Measurements from ENCODE around the gene TMEM147. TPM values are rescaled to one million over a fixed set of nuclear protein-coding genes. Genes with fewer than 3 reads are reported as not detected.

Gene TMEM147
- total and polyA plus RNA-seq, 2 of the 13 experiments (the other 11 are each of a cell fraction or from before 2014, with no cell fraction given) = 141 to 176 TPM

DNA sequence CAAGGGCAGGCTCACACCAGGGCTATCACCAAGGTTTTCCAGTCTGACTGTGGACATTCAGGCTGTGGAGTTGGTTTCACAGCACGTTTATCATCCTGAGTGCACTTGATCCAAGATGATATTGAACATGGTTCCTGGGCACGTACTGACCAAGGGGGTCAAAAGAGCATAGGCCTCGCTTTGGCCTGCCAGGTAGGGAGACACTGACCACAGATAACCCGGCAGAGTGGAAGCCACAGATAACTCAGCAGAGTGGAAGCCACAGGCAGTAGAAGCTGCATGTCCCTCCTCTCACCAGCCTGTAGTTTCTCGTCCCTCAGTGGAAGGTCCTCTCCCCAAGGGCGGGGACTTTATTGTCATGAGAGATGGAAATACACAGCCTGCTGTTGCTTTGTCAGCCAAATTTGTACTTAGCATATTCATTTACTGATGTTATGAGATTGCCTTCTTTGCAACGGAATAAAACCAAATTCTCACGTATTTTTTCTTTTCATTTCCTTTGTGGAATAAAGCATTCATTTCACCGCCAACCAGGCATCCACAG, 46.4 kb upstream of the TMEM147 start:
- FAIRE-seq = no peak
- POLR2A ChIA-PET = no interaction called here
- no TSS peak for BruUV-seq (replicated peaks)
- H3K9ac ChIP-seq (ENCODE audit: insufficient read depth, low read depth, low read length) = no peak overlapping the region
- no peaks in the 10 kb centered on the region for H3K79me2 ChIP-seq (ENCODE audit: insufficient read depth, low read length)
- intact Hi-C loops (cut with micrococcal nuclease; ENCODE audit: unreplicated experiment) (loop anchor here (10.0 kb wide), 1 partner anchor 254 kb away; the partner anchor contains the start of gene LSR), in situ Hi-C loops (cut with HindIII; ENCODE audit: extremely low pct_ligation_motif_present, low pct_unique_long_range_greater_than_20kb) (no loop called here)
- H3K27ac ChIP-seq (ENCODE audit: extremely low read length, insufficient read depth, low read length) = no peak overlapping the region
- H3K4me1 ChIP-seq (ENCODE audit: insufficient read depth, low read length) = peaks cover 15% of the 10 kb centered on the region
- no peaks in the 10 kb centered on the region for H3K27me3 ChIP-seq (ENCODE audit: control insufficient read depth in 1 of 2, insufficient read depth in 2 of 2, low read length in 2 of 2)
- H3K4me3 ChIP-seq (replicated peaks in 1 of 3; ENCODE audit: insufficient read depth in 1 of 3, low read depth in 2 of 3, low read length in 3 of 3) = no peak overlapping the region
- WGBS (ENCODE audit: low lambda C conversion rate) = 95% methylated on average over 7 of the region's 9 CpGs
- H3K4me2 ChIP-seq (ENCODE audit: low read depth, low read length) = no peak overlapping the region
- peaks cover 0 to 10% of the 10 kb centered on the region in 2 experiments; a peak in 2 of 5 replicates for H3K36me3 ChIP-seq (replicated peaks in 1 of 2; ENCODE audit: control insufficient read depth in 1 of 2, insufficient read depth in 2 of 2, low read length in 2 of 2)
- DNase-seq (ENCODE audit: low spot score) = no peak
- no peaks in the 10 kb centered on the region for H4K20me1 ChIP-seq (ENCODE audit: insufficient read depth, low read length)
- ATAC-seq = no peak
- no peak overlapping the region for H2AFZ ChIP-seq (ENCODE audit: low read length)
- no peaks in the 10 kb centered on the region for H3K9me3 ChIP-seq (ENCODE audit: low read length)
- CTCF ChIA-PET (ENCODE audit: low intra/inter-chr PET ratio, low total read pairs) = no interaction called here
- TF ChIP-seq, protein P1, sequence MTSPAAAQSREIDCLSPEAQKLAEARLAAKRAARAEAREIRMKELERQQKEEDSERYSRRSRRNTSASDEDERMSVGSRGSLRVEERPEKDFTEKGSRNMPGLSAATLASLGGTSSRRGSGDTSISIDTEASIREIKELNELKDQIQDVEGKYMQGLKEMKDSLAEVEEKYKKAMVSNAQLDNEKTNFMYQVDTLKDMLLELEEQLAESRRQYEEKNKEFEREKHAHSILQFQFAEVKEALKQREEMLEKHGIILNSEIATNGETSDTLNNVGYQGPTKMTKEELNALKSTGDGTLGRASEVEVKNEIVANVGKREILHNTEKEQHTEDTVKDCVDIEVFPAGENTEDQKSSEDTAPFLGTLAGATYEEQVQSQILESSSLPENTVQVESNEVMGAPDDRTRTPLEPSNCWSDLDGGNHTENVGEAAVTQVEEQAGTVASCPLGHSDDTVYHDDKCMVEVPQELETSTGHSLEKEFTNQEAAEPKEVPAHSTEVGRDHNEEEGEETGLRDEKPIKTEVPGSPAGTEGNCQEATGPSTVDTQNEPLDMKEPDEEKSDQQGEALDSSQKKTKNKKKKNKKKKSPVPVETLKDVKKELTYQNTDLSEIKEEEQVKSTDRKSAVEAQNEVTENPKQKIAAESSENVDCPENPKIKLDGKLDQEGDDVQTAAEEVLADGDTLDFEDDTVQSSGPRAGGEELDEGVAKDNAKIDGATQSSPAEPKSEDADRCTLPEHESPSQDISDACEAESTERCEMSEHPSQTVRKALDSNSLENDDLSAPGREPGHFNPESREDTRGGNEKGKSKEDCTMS (CRISPR knock-in tag; conservative IDR thresholded peaks at IDR 0.05) = no peak
- TF ChIP-seq SP1 (IDR thresholded peaks at IDR 0.05) (no peak), SP1 (CRISPR knock-in tag; IDR thresholded peaks at IDR 0.05) (no peak), ZNF629 (CRISPR knock-in tag; conservative IDR thresholded peaks at IDR 0.05) (no peak), TEF (CRISPR knock-in tag; IDR thresholded peaks at IDR 0.05) (no peak), PHF21A (CRISPR knock-in tag; IDR thresholded peaks at IDR 0.05) (no peak), HBP1 (CRISPR knock-in tag; IDR thresholded peaks at IDR 0.05; ENCODE audit: low read depth) (no peak), ZNF720 (CRISPR knock-in tag; IDR thresholded peaks at IDR 0.05) (no peak), ZNF180 (CRISPR knock-in tag; IDR thresholded peaks at IDR 0.05; ENCODE audit: borderline replicate concordance, low read depth) (no peak)

Measured in HepG2 (cell line).